ENCODE measurements around the gene CLPTM1L. TPM values are rescaled to one million over a fixed set of nuclear protein-coding genes. Genes with fewer than 3 reads are reported as not detected.

Gene CLPTM1L
- total RNA-seq, 1 experiment from 2014 or later = 146 TPM

DNA sequence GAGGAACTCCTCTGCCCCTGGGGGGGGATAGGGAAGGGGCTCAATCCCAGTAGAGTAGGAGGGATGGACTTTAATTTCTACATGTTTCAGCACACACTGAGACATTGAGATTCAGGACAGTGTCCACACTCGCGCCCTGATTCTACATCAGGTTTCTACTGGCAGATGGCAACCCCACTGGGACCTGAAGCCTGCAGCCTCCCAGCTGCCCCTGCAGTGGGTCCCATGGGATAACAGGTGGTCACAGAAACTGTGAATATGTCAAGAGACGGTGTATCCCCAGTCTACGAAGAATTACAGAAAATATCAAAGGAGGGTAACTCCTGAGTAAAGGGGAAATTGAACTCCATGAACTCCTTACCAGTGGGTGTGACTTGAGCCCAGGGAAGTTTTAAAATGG, 47.7 kb downstream of the CLPTM1L start:
- no peaks in the 10 kb centered on the region for H3K9me3 ChIP-seq (ENCODE audit: low read depth, low read length, poor library complexity, severe bottlenecking)
- DNase-seq (ENCODE audit: low spot score) = no peak
- POLR2A ChIA-PET (ENCODE audit: low non-redundant PET) = no interaction called here
- H3K27me3 ChIP-seq (replicated peaks; ENCODE audit: insufficient read depth, low read depth, low read length, poor library complexity) = peaks cover 3% of the 10 kb centered on the region
- H3K27ac ChIP-seq (ENCODE audit: low read depth, low read length, poor library complexity, severe bottlenecking) = no peak overlapping the region
- intact Hi-C loops (cut with micrococcal nuclease; ENCODE audit: unreplicated experiment) = no loop called here
- no peak for TF ChIP-seq EZH2 (IDR thresholded peaks at IDR 0.05; ENCODE audit: borderline replicate concordance, low read depth, low read length, poor library complexity, severe bottlenecking)
- TF ChIP-seq, protein P1, sequence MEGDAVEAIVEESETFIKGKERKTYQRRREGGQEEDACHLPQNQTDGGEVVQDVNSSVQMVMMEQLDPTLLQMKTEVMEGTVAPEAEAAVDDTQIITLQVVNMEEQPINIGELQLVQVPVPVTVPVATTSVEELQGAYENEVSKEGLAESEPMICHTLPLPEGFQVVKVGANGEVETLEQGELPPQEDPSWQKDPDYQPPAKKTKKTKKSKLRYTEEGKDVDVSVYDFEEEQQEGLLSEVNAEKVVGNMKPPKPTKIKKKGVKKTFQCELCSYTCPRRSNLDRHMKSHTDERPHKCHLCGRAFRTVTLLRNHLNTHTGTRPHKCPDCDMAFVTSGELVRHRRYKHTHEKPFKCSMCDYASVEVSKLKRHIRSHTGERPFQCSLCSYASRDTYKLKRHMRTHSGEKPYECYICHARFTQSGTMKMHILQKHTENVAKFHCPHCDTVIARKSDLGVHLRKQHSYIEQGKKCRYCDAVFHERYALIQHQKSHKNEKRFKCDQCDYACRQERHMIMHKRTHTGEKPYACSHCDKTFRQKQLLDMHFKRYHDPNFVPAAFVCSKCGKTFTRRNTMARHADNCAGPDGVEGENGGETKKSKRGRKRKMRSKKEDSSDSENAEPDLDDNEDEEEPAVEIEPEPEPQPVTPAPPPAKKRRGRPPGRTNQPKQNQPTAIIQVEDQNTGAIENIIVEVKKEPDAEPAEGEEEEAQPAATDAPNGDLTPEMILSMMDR (conservative IDR thresholded peaks at IDR 0.05; ENCODE audit: low read depth, low read length) = no peak
- no TSS peak for BruUV-seq (replicated peaks)
- CTCF ChIA-PET = no interaction called here
- H3K4me3 ChIP-seq (ENCODE audit: low read depth, low read length, poor library complexity, severe bottlenecking) = no peak overlapping the region
- H3K36me3 ChIP-seq (ENCODE audit: insufficient read depth, low read length, poor library complexity, severe bottlenecking) = no peaks in the 10 kb centered on the region
- H3K4me1 ChIP-seq (ENCODE audit: insufficient read depth, low read length, poor library complexity, severe bottlenecking) = peaks cover 5% of the 10 kb centered on the region

DNA sequence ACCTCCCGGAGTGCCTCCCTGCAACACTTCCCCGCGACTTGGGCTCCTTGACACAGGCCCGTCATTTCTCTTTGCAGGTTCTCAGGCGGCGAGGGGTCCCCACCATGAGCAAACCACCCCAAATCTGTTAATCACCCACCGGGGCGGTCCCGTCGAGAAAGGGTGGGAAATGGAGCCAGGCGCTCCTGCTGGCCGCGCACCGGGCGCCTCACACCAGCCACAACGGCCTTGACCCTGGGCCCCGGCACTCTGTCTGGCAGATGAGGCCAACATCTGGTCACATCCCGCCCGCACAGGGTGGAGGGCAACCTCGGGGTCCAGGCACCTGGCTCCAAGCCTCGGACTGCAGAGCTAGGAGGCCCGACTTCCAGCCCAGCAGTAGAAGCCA, 49.3 kb downstream of the CLPTM1L start:
- Histone ChIP-seq H3K27ac (ENCODE audit: low read depth, low read length, poor library complexity, severe bottlenecking) (no peak overlapping the region), H3K27me3 (replicated peaks; ENCODE audit: insufficient read depth, low read depth, low read length, poor library complexity) (no peaks in the 10 kb centered on the region), H3K9me3 (ENCODE audit: low read depth, low read length, poor library complexity, severe bottlenecking) (no peaks in the 10 kb centered on the region), H3K36me3 (ENCODE audit: insufficient read depth, low read length, poor library complexity, severe bottlenecking) (no peaks in the 10 kb centered on the region), H3K4me3 (ENCODE audit: low read depth, low read length, poor library complexity, severe bottlenecking) (peak overlapping the region; percentile 50), H3K4me1 (ENCODE audit: insufficient read depth, low read length, poor library complexity, severe bottlenecking) (peaks cover 5% of the 10 kb centered on the region)
- TF ChIP-seq, protein P1 (conservative IDR thresholded peaks at IDR 0.05; ENCODE audit: low read depth, low read length) = no peak
- no peak for TF ChIP-seq EZH2 (IDR thresholded peaks at IDR 0.05; ENCODE audit: borderline replicate concordance, low read depth, low read length, poor library complexity, severe bottlenecking)
- no peak for DNase-seq (ENCODE audit: low spot score)
- intact Hi-C loops (cut with micrococcal nuclease; ENCODE audit: unreplicated experiment) = no loop called here
- ChIA-PET POLR2A (ENCODE audit: low non-redundant PET) (no interaction called here), CTCF (no interaction called here)
- no TSS peak for BruUV-seq (replicated peaks)

DNA sequence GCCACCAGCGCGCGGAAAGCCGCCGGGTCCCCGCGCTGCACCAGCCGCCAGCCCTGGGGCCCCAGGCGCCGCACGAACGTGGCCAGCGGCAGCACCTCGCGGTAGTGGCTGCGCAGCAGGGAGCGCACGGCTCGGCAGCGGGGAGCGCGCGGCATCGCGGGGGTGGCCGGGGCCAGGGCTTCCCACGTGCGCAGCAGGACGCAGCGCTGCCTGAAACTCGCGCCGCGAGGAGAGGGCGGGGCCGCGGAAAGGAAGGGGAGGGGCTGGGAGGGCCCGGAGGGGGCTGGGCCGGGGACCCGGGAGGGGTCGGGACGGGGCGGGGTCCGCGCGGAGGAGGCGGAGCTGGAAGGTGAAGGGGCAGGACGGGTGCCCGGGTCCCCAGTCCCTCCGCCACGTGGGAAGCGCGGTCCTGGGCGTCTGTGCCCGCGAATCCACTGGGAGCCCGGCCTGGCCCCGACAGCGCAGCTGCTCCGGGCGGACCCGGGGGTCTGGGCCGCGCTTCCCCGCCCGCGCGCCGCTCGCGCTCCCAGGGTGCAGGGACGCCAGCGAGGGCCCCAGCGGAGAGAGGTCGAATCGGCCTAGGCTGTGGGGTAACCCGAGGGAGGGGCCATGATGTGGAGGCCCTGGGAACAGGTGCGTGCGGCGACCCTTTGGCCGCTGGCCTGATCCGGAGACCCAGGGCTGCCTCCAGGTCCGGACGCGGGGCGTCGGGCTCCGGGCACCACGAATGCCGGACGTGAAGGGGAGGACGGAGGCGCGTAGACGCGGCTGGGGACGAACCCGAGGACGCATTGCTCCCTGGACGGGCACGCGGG, 49.9 kb downstream of the CLPTM1L start, which contains the start of gene TERT:
Gene TERT (minus strand): TSS at position 234 of the 815 bp plus-strand sequence. CDS start 79 bp downstream, at position 155.
- ChIA-PET CTCF (no interaction called here), POLR2A (ENCODE audit: low non-redundant PET) (no interaction called here)
- intact Hi-C loops (cut with micrococcal nuclease; ENCODE audit: unreplicated experiment) = no loop called here
- no peaks in the 10 kb centered on the region for H3K36me3 ChIP-seq (ENCODE audit: insufficient read depth, low read length, poor library complexity, severe bottlenecking)
- peak within 1 kb of the TSS; percentile 50 for H3K4me3 ChIP-seq (ENCODE audit: low read depth, low read length, poor library complexity, severe bottlenecking)
- H3K4me1 ChIP-seq (ENCODE audit: insufficient read depth, low read length, poor library complexity, severe bottlenecking) = peaks cover 5% of the 10 kb centered on the region
- TF ChIP-seq EZH2 (IDR thresholded peaks at IDR 0.05; ENCODE audit: borderline replicate concordance, low read depth, low read length, poor library complexity, severe bottlenecking) = no peak
- TF ChIP-seq, protein P1 (conservative IDR thresholded peaks at IDR 0.05; ENCODE audit: low read depth, low read length) = no peak
- no peaks in the 10 kb centered on the region for H3K27me3 ChIP-seq (replicated peaks; ENCODE audit: insufficient read depth, low read depth, low read length, poor library complexity)
- no peak within 1 kb of the TSS for H3K27ac ChIP-seq (ENCODE audit: low read depth, low read length, poor library complexity, severe bottlenecking)
- BruUV-seq (replicated peaks) = no TSS peak
- no peaks in the 10 kb centered on the region for H3K9me3 ChIP-seq (ENCODE audit: low read depth, low read length, poor library complexity, severe bottlenecking)
- peak; percentile 77 for DNase-seq (ENCODE audit: low spot score)

Data from A673 (cell line).